ENCODE measurements around the gene RMND5A.

GRCh38 chr2:86818957-86819356, 98.9 kb downstream of the RMND5A start:
- TF ChIP-seq TCF12 (IDR thresholded peaks at IDR 0.05; ENCODE audit: low read depth) (no peak), TAF1 (IDR thresholded peaks at IDR 0.05; ENCODE audit: low read depth) (no peak), REST (IDR thresholded peaks at IDR 0.05; ENCODE audit: low read depth) (no peak), CEBPB (IDR thresholded peaks at IDR 0.05) (no peak), TEAD4 (IDR thresholded peaks at IDR 0.05) (no peak), MAX (IDR thresholded peaks at IDR 0.05) (no peak), YY1 (IDR thresholded peaks at IDR 0.05; ENCODE audit: low read depth) (no peak), RAD21 (IDR thresholded peaks at IDR 0.05; ENCODE audit: low read depth) (no peak)
